ENCODE measurements around the gene CPHXL.

CPHXL gene

GRCh38 chr16:75697571-75697970, 28.7 kb downstream of the CPHXL start:
- no peak for DNase-seq

GRCh38 chr16:75695708-75696107, 30.6 kb downstream of the CPHXL start:
- no peak for DNase-seq

- DNase-seq, result no peak
Observed at GRCh38 chr16:75687361-75687760, 38.9 kb downstream of the CPHXL start.

GRCh38 chr16:75682308-75682707, 44.0 kb downstream of the CPHXL start:
- DNase-seq, result no peak

GRCh38 chr16:75679366-75679765, 46.9 kb downstream of the CPHXL start:
- DNase-seq, result no peak

- DNase-seq, result no peak
Observed at GRCh38 chr16:75676909-75677308, 49.4 kb downstream of the CPHXL start, which contains the start of gene CPHXL2. TSS of gene CPHXL2 (minus strand) at chr16:75677009. CDS start at chr16:75676999, 10 bp downstream.

GRCh38 chr16:75667503-75667902, 58.8 kb downstream of the CPHXL start:
- DNase-seq, result no peak
